Right renal pelvis (tissue), 4 donors: Measurements from ENCODE around the gene CASKIN1. TPM values are rescaled to one million over a fixed set of nuclear protein-coding genes. Genes with fewer than 3 reads are reported as not detected.
A peak's percentile ranks its signal among the peaks of the same experiment; 100 is the strongest.

ENCODE experiments used
- DNase-seq, 4 donors: peaks; one replicate each; pipeline ENCODE4 v3.0.0-alpha.2; 2013; ENCODE audit warnings: low read depth in 4 of 4, low spot score in 3 of 4, missing footprints in 1 of 4
- polyA plus RNA-seq, 4 donors: library from polyadenylated mRNA; unstranded; fragments of 120-200 nt; gene quantifications; one replicate each; pipeline ENCODE4 v1.2.1, GENCODE V29; 2013; ENCODE audit not compliant: insufficient read length in 4 of 4

CASKIN1 gene
- polyA plus RNA-seq, 4 donors, result 1.2 to 3.1 (median 1.4) TPM

GRCh38 chr16:2233872-2234812 lies 37.7 kb upstream of the CASKIN1 start:
- DNase-seq, result no peak

DNA sequence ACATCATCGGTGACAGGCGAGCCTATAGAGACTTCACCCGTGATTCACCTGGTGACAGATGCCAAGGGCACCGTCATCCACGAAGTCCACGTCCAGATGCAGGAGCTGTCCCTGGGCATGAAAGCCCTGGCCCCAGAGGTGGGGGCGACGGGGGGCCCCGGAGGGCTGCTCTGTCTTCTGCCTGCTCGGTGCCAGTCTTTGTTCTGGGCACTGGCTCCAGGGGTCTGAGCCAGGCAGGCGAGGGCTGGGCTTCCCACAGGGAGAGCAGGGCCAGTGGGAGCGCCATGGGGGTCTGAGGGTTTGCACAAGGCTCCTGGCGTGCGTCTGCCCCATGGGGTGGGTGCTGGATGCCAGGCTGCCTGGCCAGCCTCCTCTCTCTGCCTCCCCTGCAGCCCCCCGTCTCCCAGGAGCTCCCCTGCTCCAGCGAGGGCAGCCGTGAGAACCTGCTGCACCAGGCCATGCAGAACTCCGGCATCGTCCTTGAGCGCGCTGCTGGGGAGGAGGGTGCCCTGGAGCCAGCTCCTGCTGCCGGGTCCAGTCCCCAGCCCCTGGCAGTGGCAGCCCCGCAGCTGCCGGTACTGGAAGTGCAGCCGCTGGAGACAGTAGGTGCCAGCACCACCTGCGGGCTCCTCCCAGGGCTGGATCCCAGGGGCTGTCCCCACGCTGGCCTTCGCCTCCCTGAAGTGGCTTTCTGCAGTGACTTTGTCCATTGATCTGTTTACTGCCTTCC lies 36.8 kb upstream of the CASKIN1 start:
- no peak for DNase-seq

GRCh38 chr16:2232094-2232990 lies 35.9 kb upstream of the CASKIN1 start:
- DNase-seq, result no peak

- DNase-seq, result no peak
Measured at GRCh38 chr16:2231016-2231931, 34.9 kb upstream of the CASKIN1 start.

DNA sequence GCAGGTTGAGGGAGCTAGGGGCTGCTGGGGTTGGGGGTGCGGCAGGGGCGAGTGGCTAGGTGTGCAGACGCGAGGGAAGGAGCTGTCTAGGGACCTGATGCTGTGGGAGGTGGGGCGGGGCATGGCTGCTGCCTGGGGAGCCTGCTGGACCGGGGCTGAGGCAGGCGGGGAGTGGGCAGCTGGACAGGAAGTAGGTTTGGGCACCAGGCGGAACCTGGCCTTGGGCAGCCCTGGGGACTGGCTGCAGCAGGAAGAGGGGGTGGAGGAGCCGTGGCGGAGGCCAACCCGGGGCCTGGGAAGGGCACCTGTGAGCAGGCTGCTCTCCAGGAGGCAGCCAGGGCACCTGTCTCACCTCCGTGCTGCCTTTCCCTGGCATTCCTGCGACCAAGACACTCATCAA lies 34.0 kb upstream of the CASKIN1 start:
- DNase-seq, result no peak

GRCh38 chr16:2229632-2230250 lies 33.3 kb upstream of the CASKIN1 start:
- no peak for DNase-seq

DNA sequence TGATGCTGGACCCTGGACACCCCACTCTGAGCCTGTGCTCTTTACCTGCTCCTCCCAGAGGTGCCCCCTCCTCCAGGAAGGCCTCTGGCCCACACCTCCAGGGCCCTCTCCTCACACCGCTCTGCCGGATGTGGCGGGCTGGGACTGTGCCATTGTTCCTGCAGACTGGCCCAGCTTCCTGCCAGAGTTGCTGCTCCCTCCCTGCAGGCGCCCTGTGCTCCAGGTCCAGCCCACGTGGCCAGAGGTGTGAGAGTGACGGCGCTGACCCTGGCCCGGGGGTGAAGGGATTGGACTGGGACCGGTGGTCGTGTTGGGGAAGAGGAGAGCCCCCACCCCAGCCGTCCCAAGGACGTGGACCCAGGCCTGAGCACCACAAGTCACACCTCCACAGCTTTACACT lies 32.7 kb upstream of the CASKIN1 start:
- DNase-seq, result no peak

DNA sequence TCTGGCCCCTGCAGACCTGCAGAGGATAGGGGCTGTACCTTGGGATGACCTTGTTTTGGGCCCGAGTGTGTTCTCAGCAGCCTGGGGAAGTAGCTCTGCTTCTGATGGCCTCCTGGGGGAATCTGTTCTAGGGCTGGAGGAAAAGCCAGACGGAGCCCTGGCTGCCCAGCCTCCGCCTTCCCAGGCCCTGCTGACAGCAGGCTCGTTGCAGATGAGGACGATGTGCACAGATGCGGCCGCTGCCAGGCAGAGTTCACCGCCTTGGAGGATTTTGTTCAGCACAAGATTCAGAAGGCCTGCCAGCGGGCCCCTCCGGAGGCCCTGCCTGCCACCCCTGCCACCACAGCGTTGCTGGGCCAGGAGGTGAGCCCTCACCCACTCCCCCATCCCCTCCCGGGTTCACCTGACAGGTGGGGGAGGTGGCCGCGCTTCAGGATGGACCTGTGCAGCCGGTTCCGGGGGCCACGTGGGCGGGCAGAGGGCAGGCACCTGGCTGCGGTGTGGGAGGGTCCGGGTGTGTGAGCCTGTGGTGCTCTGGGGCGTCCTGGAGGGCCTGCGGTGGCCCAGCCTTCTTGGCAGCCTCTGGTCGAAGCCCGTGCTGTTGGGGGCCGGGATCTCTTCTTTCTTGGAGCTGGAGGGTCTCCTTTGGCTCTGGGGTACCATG lies 31.9 kb upstream of the CASKIN1 start:
- DNase-seq, result no peak

- no peak for DNase-seq
Measured at GRCh38 chr16:2226918-2227317, 30.5 kb upstream of the CASKIN1 start.

DNA sequence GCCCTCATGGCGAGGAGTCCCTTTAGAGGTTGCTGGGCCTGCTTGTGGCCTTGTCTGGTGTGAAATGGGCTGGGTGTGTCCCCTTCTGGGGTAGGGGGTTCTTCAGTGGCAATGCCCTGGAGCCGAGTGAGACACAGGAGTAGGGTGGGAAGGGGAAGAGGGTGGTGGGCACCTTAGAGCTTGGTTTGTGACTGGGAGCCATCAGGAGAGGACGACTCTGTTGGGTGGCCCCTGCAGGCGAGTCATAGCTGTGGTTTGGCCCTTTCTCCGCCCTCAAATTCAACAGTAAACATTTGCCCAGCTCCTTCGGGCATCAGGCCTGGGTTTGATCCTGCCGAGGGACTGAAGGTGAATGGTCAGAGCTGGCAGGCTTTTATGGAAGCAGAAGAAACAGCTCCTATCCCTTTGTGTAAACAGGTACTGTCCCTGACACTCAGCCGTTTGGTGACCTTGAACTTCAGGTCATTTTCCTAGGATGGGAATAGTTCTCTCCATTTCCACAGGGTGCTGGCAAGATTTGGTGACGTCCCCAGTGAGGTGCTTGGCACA lies 29.9 kb upstream of the CASKIN1 start:
- DNase-seq, result no peak

DNA sequence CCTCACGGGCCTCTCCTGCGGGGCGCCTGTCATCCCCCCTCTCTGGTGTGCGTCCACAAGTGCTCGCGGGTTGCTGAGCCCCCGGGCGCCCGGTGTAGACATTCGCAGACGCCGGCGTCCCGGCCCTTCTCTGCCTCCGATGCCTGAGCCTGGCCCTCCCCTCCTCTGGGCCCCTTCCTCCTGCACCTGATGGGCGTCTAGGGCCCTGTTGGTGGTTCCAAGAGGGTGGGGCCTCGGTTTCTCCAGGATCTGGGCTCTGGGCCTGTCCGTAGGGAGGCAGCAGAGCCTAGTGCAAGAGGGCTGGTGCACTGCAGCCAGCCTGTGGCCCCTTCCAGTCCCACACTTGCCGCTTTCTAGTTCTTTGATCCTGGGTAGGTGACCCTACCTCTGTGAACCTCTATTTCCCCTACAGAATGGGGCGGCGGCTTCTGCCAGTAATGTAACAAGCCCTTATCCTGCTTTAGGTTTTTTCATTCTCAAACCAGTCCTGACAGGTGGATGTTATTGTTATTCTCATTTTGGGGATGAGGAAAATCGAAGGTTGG lies 27.6 kb upstream of the CASKIN1 start:
- no peak for DNase-seq

GRCh38 chr16:2223221-2223941 lies 27.0 kb upstream of the CASKIN1 start, which contains the start of gene E4F1:
TSS of gene E4F1 (plus strand) at chr16:2223591. CDS start at chr16:2223614, 23 bp downstream.
- DNase-seq, result peak; percentile 95 to 97 (median 96)

GRCh38 chr16:2216330-2216729 lies 19.9 kb upstream of the CASKIN1 start:
- DNase-seq, result no peak

DNA sequence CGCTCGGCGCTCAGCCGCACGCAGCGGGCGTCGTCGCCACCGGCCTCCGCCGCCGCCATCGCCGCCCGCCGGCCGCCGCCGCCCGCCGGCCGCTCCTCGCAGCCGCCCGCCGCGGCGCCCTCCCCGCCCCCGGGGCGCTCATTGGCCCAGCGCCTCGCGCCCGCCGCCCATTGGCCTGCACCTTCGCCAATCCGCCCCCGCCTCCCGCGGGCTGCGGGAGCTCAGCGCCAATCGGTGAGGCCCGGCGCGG lies 18.2 kb upstream of the CASKIN1 start, which contains the start of gene PGP:
PGP (minus strand) TSS at position 122 of the 250 bp plus-strand sequence; CDS start at position 59, 63 bp downstream.
- no peak for DNase-seq

DNA sequence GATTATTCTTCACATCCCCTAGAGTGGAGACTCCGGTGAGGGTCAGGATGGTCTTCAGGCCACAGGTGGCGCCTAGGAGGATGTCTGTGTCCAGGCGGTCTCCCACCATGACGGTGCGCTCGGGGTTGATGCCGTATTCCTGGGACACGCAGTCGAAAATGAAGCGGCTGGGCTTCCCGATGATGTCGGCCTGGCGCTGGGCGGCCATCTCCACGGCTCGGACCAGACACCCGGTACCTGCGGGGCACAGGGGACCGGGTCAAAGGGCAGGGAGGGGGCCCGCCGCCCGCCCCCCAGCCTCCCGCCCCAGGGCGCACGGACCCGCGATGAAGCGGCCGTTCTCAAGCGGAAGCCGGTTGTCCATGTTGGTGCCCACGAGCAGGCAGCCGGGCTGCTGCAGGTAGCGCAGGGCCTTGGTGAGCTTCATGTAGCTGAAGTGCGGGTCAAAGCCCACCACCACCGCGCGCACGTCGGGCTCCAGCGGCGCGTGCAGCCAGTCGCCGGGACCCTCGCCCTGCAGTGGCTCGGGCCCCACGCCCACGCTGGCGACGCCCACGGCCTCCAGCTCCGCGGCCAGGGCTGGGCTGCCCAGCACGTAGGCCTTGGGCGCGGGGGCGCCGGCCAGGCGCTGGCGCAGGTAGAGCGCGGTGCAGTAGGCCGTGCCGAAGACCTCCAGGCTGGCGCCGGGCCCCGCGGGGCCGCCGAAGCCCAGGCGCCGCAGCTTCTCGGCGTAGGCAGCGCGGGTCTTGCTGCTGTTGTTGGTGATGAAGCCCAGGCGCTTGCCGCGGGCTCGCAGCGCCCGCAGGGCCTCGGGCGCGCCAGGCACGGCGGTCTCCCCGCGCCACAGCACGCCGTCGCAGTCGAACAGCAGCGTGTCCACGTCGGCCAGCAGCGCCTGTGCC lies 17.7 kb upstream of the CASKIN1 start:
- no peak for DNase-seq
